Kidney glomerular epithelial cell (primary cell): ENCODE data around the gene DAAM2.

Experiments used
- DNase-seq: peaks from one replicate; lab custom pipeline; 2025; lab: John Stamatoyannopoulos, UW

Gene DAAM2

GRCh38 chr6:39819228-39819627 is 27.1 kb downstream of the DAAM2 start:
- no peak for DNase-seq

- no peak for DNase-seq
Measured at GRCh38 chr6:39819676-39820075, 27.5 kb downstream of the DAAM2 start.

GRCh38 chr6:39820553-39820952 is 28.4 kb downstream of the DAAM2 start:
- no peak for DNase-seq

GRCh38 chr6:39821046-39821740 is 29.0 kb downstream of the DAAM2 start:
- DNase-seq, result no peak

GRCh38 chr6:39821742-39822532 is 29.8 kb downstream of the DAAM2 start:
- DNase-seq, result no peak

- no peak for DNase-seq
Measured at GRCh38 chr6:39822846-39823815, 31.0 kb downstream of the DAAM2 start.

GRCh38 chr6:39824030-39824926 is 32.1 kb downstream of the DAAM2 start:
- no peak for DNase-seq

- DNase-seq, result no peak
Measured at GRCh38 chr6:39829331-39829730, 37.2 kb downstream of the DAAM2 start.

- DNase-seq, result no peak
Measured at GRCh38 chr6:39830444-39830843, 38.3 kb downstream of the DAAM2 start.

GRCh38 chr6:39831701-39832100 is 39.5 kb downstream of the DAAM2 start:
- no peak for DNase-seq

- no peak for DNase-seq
Measured at GRCh38 chr6:39834278-39834677, 42.1 kb downstream of the DAAM2 start.

GRCh38 chr6:39834866-39835265 is 42.7 kb downstream of the DAAM2 start:
- DNase-seq, result no peak

- no peak for DNase-seq
Measured at GRCh38 chr6:39835821-39836295, 43.7 kb downstream of the DAAM2 start.

- no peak for DNase-seq
Measured at GRCh38 chr6:39836606-39837005, 44.4 kb downstream of the DAAM2 start.

GRCh38 chr6:39839445-39839844 is 47.3 kb downstream of the DAAM2 start:
- no peak for DNase-seq

GRCh38 chr6:39840781-39841180 is 48.6 kb downstream of the DAAM2 start:
- no peak for DNase-seq

GRCh38 chr6:39841291-39841690 is 49.1 kb downstream of the DAAM2 start:
- DNase-seq, result no peak

GRCh38 chr6:39841923-39842322 is 49.7 kb downstream of the DAAM2 start:
- no peak for DNase-seq

- no peak for DNase-seq
Measured at GRCh38 chr6:39843305-39844020, 51.3 kb downstream of the DAAM2 start.

GRCh38 chr6:39844866-39845265 is 52.7 kb downstream of the DAAM2 start:
- no peak for DNase-seq

GRCh38 chr6:39847221-39847620 is 55.0 kb downstream of the DAAM2 start:
- DNase-seq, result no peak
